NCI-H69 (cell line): ENCODE data around the gene RARA.
"Not testable (repeated sequence)": the region's sequence is repeated elsewhere in the genome, so short reads cannot be mapped to it uniquely, and the experiment has no call there.

Source experiments
- DNase-seq: peaks from one replicate; lab custom pipeline; 2025; lab: John Stamatoyannopoulos, UW

Gene RARA

DNA sequence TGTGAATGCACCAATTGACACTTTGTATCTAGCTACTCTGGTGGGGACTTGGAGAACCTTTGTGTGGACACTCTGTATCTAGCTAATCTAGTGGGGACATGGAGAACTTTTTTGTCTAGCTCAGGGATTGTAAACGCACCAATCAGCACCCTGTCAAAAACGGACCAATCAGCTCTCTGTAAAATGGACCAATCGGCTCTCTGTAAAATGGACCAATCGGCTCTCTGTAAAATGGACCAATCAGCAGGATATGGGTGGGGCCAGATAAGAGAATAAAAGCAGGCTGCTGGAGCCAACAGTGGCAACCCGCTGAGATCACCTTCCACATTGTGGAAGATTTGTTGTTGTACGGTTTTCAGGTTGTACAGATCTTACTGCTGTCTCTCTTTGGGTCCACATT is 67.6 kb downstream of the RARA start:
- not testable (repeated sequence) for DNase-seq

GRCh38 chr17:40377832-40378231 is 68.9 kb downstream of the RARA start:
- no peak for DNase-seq

GRCh38 chr17:40378966-40379365 is 70.0 kb downstream of the RARA start:
- DNase-seq = peak; percentile 10

- no peak for DNase-seq
Measured at GRCh38 chr17:40382251-40382650, 73.3 kb downstream of the RARA start.

DNA sequence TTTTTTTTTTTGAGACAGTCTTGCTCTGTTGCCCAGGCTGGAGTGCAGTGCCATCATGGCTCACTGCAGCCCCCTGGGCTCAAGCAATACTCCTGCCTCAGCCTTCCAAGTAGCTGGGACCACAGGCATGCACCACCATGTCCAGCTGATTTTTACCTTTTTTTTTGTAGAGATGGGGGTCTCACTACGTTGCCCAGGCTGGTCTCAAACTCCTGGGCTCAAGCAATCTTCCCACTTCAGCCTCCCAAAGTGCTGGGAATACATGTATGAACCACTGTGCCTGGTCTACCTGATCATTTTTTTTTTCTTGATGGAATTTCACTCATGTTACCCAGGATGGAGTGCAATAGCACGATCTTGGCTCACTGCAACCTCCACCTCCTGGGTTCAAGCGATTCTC is 77.6 kb downstream of the RARA start:
- DNase-seq = not testable (repeated sequence)

DNA sequence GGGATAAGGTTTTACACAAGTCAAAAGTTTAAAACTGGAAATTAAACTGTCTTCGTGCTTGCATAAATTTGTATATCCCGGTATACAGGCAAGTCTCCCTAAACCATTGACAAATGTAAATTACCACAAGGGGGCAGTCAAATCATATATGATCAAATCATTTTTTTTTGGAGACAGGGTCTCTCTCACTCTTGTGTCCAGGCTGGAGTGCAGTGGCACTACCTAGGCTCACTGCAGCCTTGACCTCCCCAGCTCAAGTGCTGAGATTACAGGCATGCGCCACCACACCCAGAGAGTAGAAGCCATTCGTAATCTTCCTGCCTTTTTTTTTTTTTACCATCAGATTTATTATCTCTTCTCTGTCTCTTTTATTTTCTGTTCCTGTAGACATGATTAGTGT is 90.2 kb downstream of the RARA start:
- peak; percentile 76 for DNase-seq

DNA sequence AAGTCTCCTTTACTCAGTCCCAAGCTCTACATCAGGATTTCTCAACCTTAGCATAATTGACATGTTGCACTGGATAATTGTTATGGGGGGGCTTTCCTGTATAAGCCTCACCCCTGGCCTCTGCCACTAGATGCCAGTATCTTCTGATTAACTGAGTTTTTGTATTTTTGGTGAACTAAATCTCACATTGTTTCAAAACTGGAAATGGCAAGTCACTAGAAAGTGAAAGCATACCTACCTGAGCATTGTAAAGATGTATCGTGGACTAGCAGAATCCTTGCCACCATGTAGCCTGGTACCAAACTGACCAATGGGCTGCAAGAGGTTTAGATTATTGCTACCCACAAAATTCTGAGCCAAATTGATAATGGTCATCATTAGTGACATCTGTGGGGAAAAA is 93.7 kb downstream of the RARA start:
- DNase-seq = no peak

GRCh38 chr17:40404003-40404402 is 95.0 kb downstream of the RARA start:
- DNase-seq = no peak
